SW 1271 (cell line): ENCODE measurements around the gene CD59.

Source experiments
- DNase-seq, 2 experiments: peaks; one replicate each; lab custom pipeline; 2025; lab: John Stamatoyannopoulos, UW

CD59 gene, protein sequence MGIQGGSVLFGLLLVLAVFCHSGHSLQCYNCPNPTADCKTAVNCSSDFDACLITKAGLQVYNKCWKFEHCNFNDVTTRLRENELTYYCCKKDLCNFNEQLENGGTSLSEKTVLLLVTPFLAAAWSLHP

DNA sequence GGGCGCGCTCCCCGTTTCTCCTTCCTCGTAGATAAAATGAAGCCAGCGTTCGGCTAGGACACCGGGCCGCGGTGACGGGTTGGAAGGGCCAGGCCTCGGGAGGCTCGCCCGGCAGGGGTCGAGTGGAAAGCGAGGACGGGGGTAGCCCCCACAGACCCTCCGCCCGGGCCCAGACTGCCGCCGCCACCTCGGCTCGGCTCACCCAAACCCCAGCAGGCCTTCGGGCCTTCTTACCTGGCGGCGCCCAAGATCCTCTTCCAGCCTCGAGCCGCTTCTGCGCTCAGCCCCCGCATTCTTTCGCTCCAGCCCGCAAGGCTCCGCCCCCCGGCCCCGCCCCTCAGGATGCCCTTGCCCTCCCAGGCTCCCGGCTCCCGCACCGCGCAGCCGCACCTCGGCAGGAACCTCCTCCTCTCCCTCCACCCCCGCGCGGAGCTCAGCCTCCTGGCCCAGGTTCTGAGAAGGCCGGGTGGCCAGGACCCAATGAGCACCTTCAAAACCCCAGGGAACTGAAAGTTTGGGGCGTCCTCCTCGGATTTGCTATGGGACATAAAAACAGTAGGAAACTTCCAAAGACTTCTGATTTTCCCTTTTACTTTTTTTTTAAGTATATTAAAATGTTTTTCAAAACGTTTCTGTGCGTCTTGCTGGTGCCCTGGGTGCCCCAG is at the start of gene CD59:
TSS of gene CD59 (minus strand) at position 276 of the 665 bp plus-strand sequence. CDS start 13,978 bp downstream, outside the sequence.
- peak; percentile 73 to 91 for DNase-seq

DNA sequence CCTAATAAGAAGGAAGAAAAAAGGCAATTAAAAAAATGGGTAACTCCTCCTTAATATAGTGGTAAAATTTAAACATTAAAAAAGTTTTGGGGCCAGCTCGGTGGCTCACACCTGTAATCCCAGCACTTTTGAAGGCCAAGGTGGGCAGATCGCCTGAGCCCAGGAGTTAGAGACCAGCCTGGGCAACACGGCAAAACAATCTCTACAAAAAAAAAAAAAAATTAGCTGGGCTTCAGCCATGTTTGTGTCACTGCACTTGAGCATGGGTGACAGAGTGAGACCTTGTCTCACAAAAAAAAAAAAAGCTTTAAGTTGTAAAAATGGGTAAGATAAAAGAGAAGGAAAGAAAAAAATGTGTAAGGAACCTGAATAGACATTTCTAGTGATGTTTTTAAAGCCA is 49.4 kb upstream of the CD59 start:
- DNase-seq: no peak

DNA sequence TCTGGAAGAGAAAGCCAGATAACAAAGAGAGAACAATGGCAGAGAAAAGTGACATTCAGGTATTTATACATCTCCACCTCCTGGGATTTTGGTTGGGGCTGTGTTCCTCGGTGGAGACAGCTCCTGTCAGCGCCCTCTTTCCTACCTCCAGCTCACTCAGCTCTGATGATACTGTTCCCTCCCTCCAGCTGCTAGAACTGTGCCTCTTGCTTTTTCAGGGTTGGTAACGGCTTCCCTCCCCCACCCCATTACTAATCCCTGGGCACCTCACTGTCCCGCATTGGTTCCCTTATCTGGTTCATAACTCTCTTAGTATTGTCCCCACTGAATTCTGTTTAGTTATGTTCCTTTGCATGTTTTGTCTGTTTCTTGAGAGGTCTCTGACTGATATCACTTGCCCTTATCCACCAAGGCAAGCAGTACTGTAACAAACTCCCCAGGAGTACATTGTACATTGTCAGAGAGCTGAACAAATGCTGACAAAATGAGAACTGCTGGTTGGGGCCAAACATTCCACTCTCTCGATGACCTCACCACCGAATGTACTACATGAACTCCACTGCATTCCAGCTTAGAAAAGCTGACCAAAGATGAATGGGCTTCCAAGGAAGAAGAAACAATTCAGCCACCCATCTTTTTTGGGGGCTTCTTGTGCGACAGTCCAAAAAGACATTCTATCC is 43.8 kb upstream of the CD59 start:
- no peak for DNase-seq

DNA sequence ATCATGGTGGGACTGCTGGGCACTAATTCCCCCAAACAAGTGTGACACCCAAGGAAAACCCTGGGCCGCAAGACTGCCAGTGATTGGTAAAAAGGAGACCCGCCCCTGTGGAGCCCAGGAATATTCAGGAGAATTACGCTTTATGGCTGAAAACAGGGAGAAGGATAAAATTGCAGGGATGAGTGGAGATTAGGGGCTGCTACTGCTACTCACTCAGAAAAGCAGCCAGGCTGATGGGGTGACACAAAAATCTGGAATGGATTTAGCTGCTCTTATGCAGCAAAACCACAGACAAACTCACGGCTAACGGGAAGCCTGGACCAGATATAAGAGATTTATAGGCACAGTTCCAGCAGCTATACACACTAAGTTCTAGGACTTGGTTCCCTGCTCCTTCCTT is 42.5 kb upstream of the CD59 start:
- DNase-seq: no peak

DNA sequence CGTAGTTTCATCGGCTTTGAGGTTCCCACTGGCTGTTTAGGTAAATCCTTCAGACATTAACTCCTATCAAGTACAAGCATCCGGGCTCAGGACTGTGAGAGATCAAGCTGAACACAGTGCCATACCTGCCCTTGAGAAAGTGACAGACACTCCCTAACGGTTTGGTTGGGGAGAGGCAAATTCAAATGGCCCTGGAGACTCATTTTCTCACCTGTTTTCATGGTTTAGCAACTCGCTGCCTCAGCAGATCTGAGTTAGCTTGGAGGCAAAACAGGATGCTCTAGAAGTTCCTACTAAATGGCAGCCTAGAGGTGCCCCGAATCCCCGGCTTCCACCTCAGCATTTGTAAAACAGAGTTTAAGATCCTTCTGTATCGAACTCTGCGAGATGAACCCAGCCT is 41.7 kb upstream of the CD59 start:
- no peak for DNase-seq

DNA sequence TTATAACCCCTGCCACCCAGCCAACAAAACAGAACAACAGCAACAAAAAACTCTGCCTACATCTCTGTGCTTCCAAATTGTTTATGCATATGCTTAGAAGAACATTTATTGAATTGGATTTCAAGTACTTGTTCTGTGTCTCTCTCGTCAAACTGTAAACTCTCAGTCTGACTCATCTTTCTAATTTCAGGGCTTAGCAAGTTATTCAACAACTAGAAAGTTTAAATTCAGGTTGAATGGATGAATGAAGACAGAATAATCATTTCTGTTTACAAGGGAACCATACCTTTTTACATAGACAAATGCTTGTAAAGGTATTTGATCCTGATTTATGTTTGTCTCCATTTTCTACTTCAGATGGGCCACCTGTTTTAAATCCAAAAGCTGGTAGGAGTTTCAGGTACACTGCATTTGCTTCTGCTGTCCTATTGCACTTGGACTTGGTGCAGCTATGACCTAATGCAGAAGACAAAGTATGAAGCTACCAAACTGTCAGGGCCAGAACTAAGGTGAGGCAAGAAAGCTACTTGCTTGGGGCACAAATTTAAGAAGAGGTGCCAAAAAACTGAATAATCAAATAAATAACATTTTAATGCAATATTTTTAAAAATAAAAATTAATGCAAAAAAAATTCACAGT is 39.7 kb upstream of the CD59 start:
- DNase-seq: no peak

DNA sequence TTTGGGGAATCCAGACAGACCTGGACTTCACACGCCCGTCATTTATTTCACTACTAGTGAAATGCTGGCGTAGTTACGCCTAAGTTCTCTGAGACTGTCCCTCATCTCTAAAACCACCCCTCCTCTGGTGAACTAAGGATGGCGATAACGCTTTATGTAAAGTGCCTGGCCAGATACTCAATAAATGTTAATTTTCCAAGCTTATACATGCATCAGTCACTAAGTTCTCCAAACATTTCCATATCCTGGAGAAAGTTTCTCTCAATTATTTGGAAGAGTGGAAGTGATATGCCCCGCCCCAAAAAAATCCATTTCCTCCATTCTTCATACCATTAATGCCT is 39.2 kb upstream of the CD59 start:
- no peak for DNase-seq

DNA sequence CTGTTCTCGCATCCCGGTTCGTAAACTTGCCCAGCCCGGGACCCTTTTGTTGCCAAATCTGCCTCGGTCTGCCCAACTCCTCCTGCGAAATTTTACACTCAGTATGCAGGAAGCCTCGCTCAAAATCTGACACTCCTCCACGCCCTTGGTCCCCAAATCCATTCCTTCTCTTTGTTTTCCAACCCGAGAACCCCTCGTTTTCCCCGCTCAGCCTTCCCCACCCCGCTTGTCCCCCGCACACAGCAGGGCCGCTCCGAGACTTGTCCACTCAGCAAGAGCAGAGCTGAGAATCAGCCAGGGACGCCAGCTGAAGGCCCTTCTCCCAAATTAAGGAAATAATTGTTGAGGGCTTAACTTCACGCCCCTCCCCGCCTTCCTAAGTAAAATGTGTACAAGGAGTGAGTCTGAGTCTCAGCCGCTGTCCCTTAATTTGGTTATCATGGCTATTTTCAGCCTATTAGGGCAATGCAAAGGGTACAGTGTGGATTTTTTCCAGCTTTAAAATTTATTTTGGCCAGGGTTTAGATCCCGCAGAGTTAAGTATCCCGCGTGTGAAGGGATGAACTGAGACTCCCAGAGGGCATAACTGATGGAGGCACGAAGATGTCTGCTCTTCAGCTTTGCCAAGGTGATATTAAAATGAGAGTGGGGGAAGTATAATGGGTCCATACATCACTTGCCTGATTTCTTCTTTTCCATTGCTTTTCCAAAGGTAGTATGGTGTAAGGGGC is 38.7 kb upstream of the CD59 start:
- DNase-seq: no peak

DNA sequence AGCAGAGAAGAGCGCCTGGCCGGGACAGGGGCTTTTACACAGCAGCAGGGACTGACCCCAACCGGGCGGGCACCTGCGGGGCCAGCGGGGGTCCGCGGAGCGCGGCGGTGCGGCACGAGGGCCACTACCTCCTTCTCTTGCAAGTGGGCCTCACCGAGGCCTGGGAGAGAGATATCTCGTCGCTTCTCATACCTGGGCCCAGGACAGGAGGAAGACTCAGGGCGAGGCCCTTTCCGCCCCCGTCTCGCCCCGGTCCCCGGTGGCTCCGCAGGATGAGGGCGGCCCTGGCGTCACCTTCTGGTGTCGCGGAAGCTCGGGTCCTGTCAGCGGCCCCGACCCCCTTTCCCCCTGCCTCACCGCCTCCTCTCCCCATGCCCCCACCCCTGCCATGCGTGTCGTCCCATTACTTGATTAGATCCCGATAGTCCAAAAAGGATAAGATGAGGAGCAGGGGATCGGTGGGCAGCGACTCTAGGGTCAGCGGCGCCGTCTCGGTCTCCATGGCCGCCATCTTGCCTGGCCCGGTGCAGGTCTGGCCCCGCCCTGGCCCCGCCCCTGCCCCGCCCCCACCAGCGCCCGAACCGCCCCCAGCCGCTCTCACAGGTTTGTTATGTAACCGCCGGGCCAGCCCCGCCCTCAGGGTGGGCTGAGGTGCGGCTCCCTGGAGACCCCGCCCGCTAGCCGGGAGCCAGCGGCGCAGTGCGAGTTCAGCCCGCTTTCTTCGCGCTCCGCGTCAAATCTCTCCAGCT is 37.9 kb upstream of the CD59 start, which contains the start of gene FBXO3:
TSS of gene FBXO3 (minus strand) at position 534 of the 749 bp plus-strand sequence. CDS start at position 511, 23 bp downstream.
- peak; percentile 55 to 75 for DNase-seq

DNA sequence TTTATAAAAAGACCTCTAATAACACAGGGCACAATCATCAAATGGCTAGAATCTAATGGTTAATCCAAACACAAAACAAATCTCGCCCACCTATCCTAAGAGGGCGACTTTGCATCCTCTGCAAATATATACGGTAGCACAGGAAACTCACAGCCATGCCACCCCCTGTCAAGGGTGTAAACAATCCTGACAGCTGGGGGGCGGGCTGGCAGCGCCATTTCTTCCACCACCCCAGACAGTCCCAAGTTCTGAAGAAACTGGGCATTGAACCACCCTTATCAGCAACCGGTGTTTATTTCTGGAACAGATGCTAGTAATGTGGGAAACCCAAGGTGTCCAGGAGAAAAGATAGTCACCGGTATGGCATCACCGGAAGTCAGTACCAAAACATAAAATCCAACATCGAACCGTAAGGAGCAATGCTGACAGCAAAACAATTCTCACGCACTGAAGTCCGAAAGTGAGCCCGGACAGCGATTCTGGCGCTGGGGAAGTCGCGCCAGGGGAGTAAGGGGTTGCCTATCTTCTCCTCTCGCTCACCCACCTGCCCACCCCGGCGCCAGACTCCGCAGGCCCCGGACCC is 37.3 kb upstream of the CD59 start:
- peak in 1 of 2 experiments; percentile 49 for DNase-seq

DNA sequence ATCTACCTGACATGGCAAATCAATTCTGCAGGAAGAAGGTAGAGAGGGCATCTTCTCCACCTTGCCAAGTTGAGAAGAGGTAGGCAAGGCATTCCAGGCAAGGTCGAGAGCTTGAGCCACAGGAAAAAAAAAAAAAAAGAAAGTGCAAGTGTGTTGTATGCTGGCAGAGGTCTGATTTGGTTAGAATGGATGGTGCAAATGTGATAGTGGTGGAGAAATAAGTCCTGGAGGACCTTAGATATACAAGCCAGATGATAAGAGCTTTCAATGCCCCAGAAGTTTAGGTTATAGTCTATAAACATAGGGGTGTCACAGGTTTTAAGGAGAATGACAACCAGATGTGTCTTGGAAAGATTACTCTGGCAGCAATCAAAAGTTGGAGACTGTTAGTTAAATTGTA is 36.6 kb upstream of the CD59 start:
- no peak for DNase-seq

DNA sequence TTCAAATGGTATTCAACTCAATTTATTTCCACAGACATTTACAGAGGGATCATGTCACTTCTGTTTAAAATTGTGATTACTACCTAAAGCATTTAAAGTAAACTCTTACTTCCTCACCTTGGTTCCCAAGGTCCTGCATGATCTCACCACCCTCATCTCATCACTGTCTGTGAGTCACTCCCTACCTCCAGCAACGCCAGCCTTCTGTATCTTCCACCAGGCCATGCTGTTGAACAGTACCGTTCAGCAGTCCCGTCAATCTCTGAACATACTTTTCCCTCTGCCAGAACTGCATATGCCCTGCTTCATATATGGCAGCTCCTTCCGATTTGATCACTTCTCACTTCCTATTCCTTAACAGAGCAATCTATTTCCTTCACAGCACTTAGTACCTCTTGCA is 36.1 kb upstream of the CD59 start:
- no peak for DNase-seq

DNA sequence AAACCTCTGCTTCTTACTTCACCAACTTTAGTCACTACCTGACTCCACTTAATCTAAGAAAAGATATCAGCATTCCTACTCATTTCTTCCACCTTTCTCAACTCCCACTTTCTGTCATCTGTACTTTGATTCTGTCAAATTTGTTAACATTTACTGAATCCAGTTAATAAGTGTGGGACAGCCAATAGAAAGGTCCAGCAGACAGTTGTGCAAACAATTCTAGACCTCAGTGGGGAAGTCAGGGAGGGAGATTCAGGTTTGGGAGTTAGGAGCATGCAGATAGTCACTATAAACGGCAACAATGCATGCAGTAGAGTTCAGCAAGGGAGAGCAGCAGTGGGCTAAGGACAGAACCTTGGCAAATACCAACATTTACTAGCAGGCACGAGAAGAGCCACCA is 34.0 kb upstream of the CD59 start:
- no peak for DNase-seq

DNA sequence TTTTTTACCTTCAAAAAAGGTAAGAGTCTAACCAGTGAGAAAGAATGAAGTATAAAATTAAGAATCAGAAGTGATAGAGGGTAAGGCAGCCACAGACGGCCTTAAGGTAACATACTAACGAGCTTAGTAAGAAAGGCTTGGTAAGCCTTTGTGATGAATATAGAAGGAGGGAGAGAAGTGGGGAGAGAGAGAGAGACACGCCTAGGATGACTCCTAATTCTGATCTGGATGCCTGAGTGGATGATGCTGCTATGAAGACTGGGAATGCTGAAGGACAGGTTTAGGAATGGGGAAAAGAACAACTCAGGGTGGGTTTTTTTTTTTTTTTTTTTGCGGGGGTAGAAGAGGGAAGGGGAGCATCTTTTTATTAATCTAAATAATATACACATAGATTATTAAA is 33.3 kb upstream of the CD59 start:
- no peak for DNase-seq

DNA sequence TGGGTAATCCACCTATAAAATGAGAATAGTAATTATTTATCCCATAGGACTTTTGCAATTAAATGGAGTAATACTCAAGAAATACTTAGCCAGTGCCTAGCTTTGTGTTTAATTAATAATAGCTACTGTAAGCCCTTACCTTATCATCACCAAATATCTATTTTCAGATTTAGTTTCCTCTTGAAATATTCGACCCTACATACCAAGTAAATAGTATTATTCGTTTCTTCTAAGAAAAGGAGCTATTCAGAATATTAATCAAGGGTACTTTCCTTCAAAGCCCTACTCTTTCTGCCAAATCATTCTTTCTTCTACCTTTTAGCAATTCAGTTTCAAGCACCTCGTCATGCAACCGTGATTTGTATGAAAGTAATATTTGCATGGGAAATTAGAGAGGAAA is 31.4 kb upstream of the CD59 start:
- DNase-seq: no peak

DNA sequence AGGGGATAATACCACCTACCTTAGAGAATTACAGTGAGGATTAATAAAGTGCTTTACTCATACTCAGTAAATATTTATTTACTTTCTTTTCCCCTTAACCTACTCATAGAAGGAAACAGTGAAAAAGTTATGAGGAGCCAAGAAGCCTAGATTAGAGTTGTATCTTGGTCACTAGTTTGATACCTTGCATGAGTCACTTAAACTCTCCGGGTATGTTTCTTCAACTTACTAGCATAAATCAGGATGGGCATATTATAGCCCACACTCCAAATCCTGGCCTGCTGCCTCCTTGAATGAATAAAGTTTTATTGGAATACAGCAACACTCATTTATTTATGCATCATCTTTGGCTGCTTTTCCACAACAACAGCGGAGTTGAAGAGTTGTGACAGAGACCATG is 29.9 kb upstream of the CD59 start:
- no peak for DNase-seq

DNA sequence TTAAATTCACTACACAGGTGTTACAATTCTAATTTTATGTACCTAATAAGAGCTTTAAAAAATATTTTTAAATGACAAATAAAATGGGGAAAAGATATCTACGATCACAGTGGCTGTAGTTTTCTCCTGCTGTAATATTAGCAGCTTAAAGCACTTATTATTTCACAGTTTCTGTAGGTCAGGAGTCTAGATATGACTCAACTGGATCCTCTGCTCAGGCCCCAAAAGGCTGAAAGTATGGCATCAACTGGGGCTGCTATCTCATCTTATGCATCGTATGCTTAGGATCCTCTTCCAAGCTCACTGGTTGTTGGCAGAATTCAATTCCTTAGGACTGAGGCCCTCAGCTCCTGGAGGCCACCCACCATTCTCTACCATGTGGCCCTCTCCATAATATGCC is 25.2 kb upstream of the CD59 start:
- no peak for DNase-seq

DNA sequence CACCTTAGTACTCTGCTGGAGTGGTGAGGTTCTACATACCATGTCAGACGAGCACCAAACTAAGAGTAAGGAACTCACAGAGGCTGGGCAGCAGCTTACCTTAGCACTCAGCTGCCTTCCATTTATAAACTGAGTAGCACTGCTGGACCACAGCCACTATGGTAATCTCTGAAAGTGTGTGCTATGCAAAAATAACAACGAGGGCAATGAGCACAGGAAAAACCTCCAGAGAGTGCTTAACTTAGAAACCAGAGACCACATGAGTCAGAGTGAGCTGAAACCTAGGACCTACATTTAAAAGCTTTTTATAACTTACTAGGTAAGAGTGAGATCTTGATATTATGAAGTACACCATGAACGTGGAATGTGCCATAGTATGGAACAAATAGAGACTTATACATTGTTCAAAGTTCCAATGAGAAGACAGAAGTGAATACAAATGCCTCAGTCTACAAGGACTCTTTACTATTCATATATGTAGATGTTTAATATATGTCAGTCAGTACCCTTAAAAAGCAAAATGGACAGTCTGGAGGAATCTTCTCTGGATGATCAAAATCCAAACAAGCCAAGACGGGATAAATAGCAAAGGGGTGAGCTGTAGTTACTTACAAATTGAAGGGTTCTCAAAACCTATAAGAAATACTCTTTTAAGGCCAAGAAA is 17.2 kb upstream of the CD59 start:
- DNase-seq: no peak

DNA sequence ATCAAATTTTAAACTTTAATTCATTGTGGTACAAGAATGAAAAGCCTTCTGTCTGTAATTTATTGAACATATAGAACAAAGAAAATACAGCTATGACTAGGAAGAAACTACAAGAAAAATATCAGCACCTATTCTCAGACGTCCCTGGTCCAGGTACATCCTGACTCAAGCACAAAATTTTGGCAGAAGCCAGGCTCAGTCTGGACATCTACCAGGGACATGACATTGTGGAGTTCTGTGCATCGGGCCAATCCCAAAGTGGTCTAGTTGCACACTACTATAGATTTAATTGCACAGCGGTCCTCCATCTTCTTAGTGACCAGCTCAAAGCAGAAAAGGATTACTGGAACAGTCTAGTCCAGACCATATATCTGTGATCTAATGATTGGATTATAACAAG is 15.7 kb upstream of the CD59 start:
- DNase-seq: no peak

DNA sequence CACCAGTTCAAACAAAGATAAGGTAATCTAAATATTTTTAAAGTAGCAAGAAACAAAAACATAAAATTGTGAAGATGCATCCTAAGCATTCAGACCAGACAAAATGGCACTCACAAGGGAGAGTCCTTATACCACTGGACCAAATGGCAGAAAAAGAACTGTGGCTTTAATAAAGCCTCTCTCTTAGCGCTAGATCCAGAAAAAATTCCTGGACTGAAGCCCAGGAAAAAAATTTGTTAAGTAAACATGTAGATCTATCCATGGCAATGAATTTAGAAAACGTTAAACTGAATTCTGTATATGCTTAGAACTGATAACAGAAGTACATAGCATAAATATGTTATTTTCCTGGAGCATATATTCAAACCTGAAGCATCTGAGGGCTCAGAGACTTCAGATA is 11.8 kb upstream of the CD59 start:
- DNase-seq: no peak

DNA sequence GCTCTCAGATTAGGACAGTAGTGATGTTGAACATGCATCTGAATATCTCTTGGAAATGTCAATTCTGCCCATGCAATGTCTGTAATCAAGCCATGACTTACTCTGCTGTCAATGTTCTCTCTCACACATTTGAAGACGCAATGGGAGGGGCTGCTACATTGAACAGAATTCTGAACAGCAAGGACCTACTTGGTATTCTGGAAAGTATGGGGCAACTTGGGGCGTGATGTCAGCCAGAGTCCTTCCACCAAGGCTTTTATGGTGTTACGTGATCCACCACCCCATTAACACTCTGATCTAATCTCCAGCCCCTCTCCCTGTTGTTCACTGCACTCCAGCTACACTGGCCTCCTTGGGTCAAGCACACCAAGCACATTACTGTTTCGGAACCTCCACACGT is 7.1 kb upstream of the CD59 start:
- DNase-seq: no peak
